Osteoblast (primary cell): ENCODE measurements around the gene MXI1. TPM values are rescaled to one million over a fixed set of nuclear protein-coding genes. Genes with fewer than 3 reads are reported as not detected.

Experiments
- DNase-seq: peaks from one replicate; pipeline ENCODE4 v3.0.0; 2011; ENCODE audit warnings: low spot score, mixed read lengths; ENCODE audit not compliant: insufficient read length; ENCODE audit errors: missing footprints
- H2AFZ ChIP-seq: 2 replicates; pipeline ENCODE4 v1.6.0; 2011; ENCODE audit warnings: mild to moderate bottlenecking, low read length
- H3K27ac ChIP-seq: 2 replicates; pipeline ENCODE4 v1.5.1; 2011; ENCODE audit warnings: mild to moderate bottlenecking, low read depth, low read length, moderate library complexity
- H3K27me3 ChIP-seq: 2 replicates; pipeline ENCODE4 v1.6.0; 2012; ENCODE audit warnings: mild to moderate bottlenecking, control low read depth, inconsistent platforms, low read length, moderate library complexity; ENCODE audit not compliant: insufficient read depth
- H3K36me3 ChIP-seq: 2 replicates; pipeline ENCODE4 v1.5.1; 2011; ENCODE audit warnings: mild to moderate bottlenecking, low read length, control low read depth, moderate library complexity; ENCODE audit not compliant: insufficient read depth
- H3K4me1 ChIP-seq: 2 replicates; pipeline ENCODE4 v1.5.1; 2011; ENCODE audit warnings: mild to moderate bottlenecking, low read length, control low read depth, moderate library complexity; ENCODE audit not compliant: insufficient read depth
- H3K4me2 ChIP-seq: 2 replicates; pipeline ENCODE4 v1.6.0; 2011; ENCODE audit warnings: mild to moderate bottlenecking, low read length; ENCODE audit not compliant: insufficient read depth
- H3K4me3 ChIP-seq: fragments of 200-600 bp; sonication (generic); 3 replicates; pipeline ENCODE4 v1.5.1; 2012; ENCODE audit warnings: mild to moderate bottlenecking, low read length, inconsistent platforms; ENCODE audit not compliant: insufficient read depth
- H3K79me2 ChIP-seq: 2 replicates; pipeline ENCODE4 v1.6.0; 2012; ENCODE audit warnings: mild to moderate bottlenecking, low read length, control low read depth, inconsistent platforms; ENCODE audit not compliant: insufficient read depth
- H3K9me3 ChIP-seq: 2 replicates; pipeline ENCODE4 v1.5.1; 2011; ENCODE audit warnings: low read depth, low read length, control low read depth
- H4K20me1 ChIP-seq: 2 replicates; pipeline ENCODE4 v1.6.0; 2012; ENCODE audit warnings: mild to moderate bottlenecking, low read length, control low read depth; ENCODE audit not compliant: insufficient read depth
- total RNA-seq: library from RNA; depleted of rRNA; stranded (reverse); fragments of >200 nt; gene quantifications from 2 replicates; pipeline ENCODE4 v1.2.3, GENCODE V29; 2012
- TF ChIP-seq, protein P1 (sequence below): IDR thresholded peaks from 2 replicates; pipeline ENCODE4 v1.5.1; 2011; ENCODE audit warnings: mild to moderate bottlenecking, low read depth, low read length, moderate library complexity; ENCODE audit errors: extremely low read depth

The MXI1 gene
- total RNA-seq, 1 donor, result 41.6 TPM

- Histone ChIP-seq H3K27ac (no peak overlapping the region), H2AFZ (peak overlapping the region; percentile 8), H3K79me2 (no peaks in the 10 kb centered on the region), H3K4me2 (peak overlapping the region; percentile 26), H3K4me1 (peaks cover 4% of the 10 kb centered on the region), H3K9me3 (no peaks in the 10 kb centered on the region), H3K27me3 (no peaks in the 10 kb centered on the region), H3K36me3 (no peaks in the 10 kb centered on the region), H4K20me1 (no peaks in the 10 kb centered on the region), H3K4me3 (no peak overlapping the region)
- TF ChIP-seq, protein P1, sequence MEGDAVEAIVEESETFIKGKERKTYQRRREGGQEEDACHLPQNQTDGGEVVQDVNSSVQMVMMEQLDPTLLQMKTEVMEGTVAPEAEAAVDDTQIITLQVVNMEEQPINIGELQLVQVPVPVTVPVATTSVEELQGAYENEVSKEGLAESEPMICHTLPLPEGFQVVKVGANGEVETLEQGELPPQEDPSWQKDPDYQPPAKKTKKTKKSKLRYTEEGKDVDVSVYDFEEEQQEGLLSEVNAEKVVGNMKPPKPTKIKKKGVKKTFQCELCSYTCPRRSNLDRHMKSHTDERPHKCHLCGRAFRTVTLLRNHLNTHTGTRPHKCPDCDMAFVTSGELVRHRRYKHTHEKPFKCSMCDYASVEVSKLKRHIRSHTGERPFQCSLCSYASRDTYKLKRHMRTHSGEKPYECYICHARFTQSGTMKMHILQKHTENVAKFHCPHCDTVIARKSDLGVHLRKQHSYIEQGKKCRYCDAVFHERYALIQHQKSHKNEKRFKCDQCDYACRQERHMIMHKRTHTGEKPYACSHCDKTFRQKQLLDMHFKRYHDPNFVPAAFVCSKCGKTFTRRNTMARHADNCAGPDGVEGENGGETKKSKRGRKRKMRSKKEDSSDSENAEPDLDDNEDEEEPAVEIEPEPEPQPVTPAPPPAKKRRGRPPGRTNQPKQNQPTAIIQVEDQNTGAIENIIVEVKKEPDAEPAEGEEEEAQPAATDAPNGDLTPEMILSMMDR, result peak; percentile 73
- DNase-seq, result no peak
These were observed 104.0 kb downstream of the MXI1 start for GRCh38 chr10:110311357-110311949.

GRCh38 chr10:110312206-110312605, 104.8 kb downstream of the MXI1 start:
- Histone ChIP-seq H2AFZ (no peak overlapping the region), H4K20me1 (no peaks in the 10 kb centered on the region), H3K27ac (no peak overlapping the region), H3K4me1 (peaks cover 4% of the 10 kb centered on the region), H3K79me2 (no peaks in the 10 kb centered on the region), H3K4me2 (no peak overlapping the region), H3K9me3 (no peaks in the 10 kb centered on the region), H3K4me3 (no peak overlapping the region), H3K36me3 (no peaks in the 10 kb centered on the region), H3K27me3 (no peaks in the 10 kb centered on the region)
- no peak for DNase-seq
- TF ChIP-seq, protein P1, result no peak

DNA sequence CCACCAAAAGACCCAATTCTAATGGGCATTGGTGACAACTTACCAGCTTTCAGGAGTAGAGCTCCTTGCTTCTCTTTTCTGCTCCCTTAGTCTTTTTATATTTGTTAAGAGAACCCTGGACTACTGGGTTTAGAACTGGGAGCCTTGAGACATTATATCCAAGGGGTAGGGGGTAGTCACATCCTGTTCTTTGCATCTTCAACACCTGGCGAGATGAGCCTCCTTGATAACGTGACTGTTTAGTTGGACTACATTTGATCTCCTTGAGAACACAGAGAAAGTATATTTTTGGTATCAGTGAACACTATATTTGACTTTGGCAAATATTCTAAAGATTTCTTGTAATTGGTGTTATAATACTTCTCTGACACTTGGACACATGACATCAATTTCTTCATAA, 106.3 kb downstream of the MXI1 start:
- no peaks in the 10 kb centered on the region for H3K79me2 ChIP-seq
- no peaks in the 10 kb centered on the region for H3K36me3 ChIP-seq
- TF ChIP-seq, protein P1, result no peak
- H2AFZ ChIP-seq, result no peak overlapping the region
- H3K27ac ChIP-seq, result no peak overlapping the region
- no peaks in the 10 kb centered on the region for H3K9me3 ChIP-seq
- H3K4me2 ChIP-seq, result no peak overlapping the region
- no peaks in the 10 kb centered on the region for H3K27me3 ChIP-seq
- no peaks in the 10 kb centered on the region for H4K20me1 ChIP-seq
- DNase-seq, result no peak
- H3K4me1 ChIP-seq, result peaks cover 4% of the 10 kb centered on the region
- H3K4me3 ChIP-seq, result no peak overlapping the region

DNA sequence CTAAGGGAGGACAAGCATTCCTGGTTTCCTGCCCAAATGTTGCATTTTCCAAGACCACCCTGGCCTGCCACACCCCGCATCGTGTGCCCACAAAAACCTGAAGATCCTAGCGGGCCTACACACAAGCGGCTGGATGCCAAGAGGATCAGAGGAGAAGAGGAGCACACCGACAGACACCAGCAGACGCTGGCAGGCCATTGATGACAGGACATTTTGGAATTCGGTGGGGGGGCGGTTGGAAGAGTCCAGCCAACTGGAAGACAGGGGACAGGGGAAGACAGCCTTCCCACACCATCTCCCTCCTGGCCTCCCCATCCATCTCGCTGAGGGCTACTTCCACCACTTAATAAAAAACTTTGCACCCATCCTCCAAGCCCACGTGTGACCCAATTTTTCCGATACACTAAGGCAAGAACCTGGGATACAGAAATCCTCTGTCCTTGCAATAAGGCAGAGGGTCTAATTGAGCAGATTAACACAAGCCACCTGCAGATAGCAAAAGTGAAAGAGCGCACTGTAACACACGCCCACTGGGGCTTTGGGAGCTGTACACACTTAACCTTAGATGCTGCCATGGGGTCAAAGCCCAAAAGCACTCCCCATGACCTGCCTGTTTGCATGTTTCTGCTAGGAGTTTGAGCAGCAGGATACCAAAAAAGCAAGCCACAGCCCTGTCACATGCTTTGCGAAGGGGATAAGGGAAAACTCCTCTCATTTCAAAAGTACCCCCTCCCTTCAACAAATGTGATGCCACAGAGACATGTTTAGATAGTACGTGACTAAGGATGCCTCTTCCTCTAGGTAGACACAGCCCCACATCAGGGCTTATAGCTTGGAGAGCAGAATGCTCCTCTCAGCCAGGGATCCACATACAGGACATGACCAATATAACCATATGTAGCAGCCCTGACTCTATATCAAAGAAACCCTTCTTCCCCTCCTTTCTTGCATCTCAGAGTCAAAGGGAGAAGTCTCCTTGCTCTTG, 110.8 kb downstream of the MXI1 start:
- no peaks in the 10 kb centered on the region for H3K79me2 ChIP-seq
- DNase-seq, result no peak
- no peaks in the 10 kb centered on the region for H4K20me1 ChIP-seq
- H2AFZ ChIP-seq, result no peak overlapping the region
- TF ChIP-seq, protein P1, result no peak
- no peaks in the 10 kb centered on the region for H3K36me3 ChIP-seq
- H3K27ac ChIP-seq, result no peak overlapping the region
- no peaks in the 10 kb centered on the region for H3K27me3 ChIP-seq
- peaks cover 3% of the 10 kb centered on the region for H3K4me1 ChIP-seq
- no peak overlapping the region for H3K4me2 ChIP-seq
- no peak overlapping the region for H3K4me3 ChIP-seq
- H3K9me3 ChIP-seq, result no peaks in the 10 kb centered on the region
